ENCODE data around the gene RAMP3. TPM values are rescaled to one million over a fixed set of nuclear protein-coding genes. Genes with fewer than 3 reads are reported as not detected.

Gene RAMP3
- total RNA-seq, 2 experiments from 2014 or later, result not detected

- POLR2A ChIA-PET, result interaction anchor here (0.7 kb wide), 1 partner anchor 67 kb away, joined by 3 read pairs; no protein-coding TSS in a partner anchor
- Mint-ChIP-seq H3K27ac (no peak overlapping the region), H3K27me3 (peaks cover 22% of the 10 kb centered on the region), H3K4me3 (no peak overlapping the region), H3K36me3 (ENCODE audit: low read depth) (no peaks in the 10 kb centered on the region), H3K9me3 (peaks cover 3% of the 10 kb centered on the region), H3K4me1 (ENCODE audit: low read depth) (no peaks in the 10 kb centered on the region)
- intact Hi-C loops (cut with micrococcal nuclease), result no loop called here
- CTCF ChIA-PET, result no interaction called here
- ATAC-seq, result no peak
- no peak for TF ChIP-seq CTCF (IDR thresholded peaks at IDR 0.05)
- DNase-seq, result no peak
Measured at GRCh38 chr7:45189151-45189970, 31.8 kb downstream of the RAMP3 start.

- no peak for TF ChIP-seq CTCF (IDR thresholded peaks at IDR 0.05)
- peaks cover 6% of the 10 kb centered on the region for H3K4me1 Mint-ChIP-seq (ENCODE audit: low read depth)
- no peak for DNase-seq
- intact Hi-C loops (cut with micrococcal nuclease), result no loop called here
- ChIA-PET CTCF (no interaction called here), POLR2A (interaction anchor here (0.7 kb wide), 1 partner anchor 66 kb away, joined by 3 read pairs; no protein-coding TSS in a partner anchor)
- no peak overlapping the region for H3K27ac Mint-ChIP-seq
- peaks cover 3% of the 10 kb centered on the region for H3K9me3 Mint-ChIP-seq
- ATAC-seq, result no peak
- no peaks in the 10 kb centered on the region for H3K36me3 Mint-ChIP-seq (ENCODE audit: low read depth)
- peaks cover 32% of the 10 kb centered on the region for H3K27me3 Mint-ChIP-seq
- no peak overlapping the region for H3K4me3 Mint-ChIP-seq
Measured at GRCh38 chr7:45190406-45191165, 33.0 kb downstream of the RAMP3 start.

GRCh38 chr7:45191396-45191795, 33.8 kb downstream of the RAMP3 start:
- CTCF ChIA-PET, result no interaction called here
- DNase-seq, result no peak

GRCh38 chr7:45192621-45193041, 35.0 kb downstream of the RAMP3 start:
- peaks cover 3% of the 10 kb centered on the region for H3K9me3 Mint-ChIP-seq
- no peak overlapping the region for H3K4me3 Mint-ChIP-seq
- TF ChIP-seq CTCF (IDR thresholded peaks at IDR 0.05), result no peak
- DNase-seq (peak; percentile 21), ATAC-seq (no peak)
- H3K27me3 Mint-ChIP-seq, result peaks cover 38% of the 10 kb centered on the region
- POLR2A ChIA-PET, result no interaction called here
- H3K27ac Mint-ChIP-seq, result no peak overlapping the region
- H3K4me1 Mint-ChIP-seq (ENCODE audit: low read depth), result peaks cover 26% of the 10 kb centered on the region
- no peaks in the 10 kb centered on the region for H3K36me3 Mint-ChIP-seq (ENCODE audit: low read depth)
- intact Hi-C loops (cut with micrococcal nuclease), result no loop called here
- CTCF ChIA-PET, result no interaction called here

More at GRCh38 chr7:45191396-45191795, 33.8 kb downstream of the RAMP3 start:
- Mint-ChIP-seq H3K36me3 (ENCODE audit: low read depth) (no peaks in the 10 kb centered on the region), H3K27me3 (peaks cover 33% of the 10 kb centered on the region), H3K4me3 (no peak overlapping the region), H3K9me3 (peaks cover 3% of the 10 kb centered on the region), H3K4me1 (ENCODE audit: low read depth) (peaks cover 15% of the 10 kb centered on the region), H3K27ac (no peak overlapping the region)
- intact Hi-C loops (cut with micrococcal nuclease), result no loop called here
- ATAC-seq, result no peak
- POLR2A ChIA-PET, result no interaction called here
- no peak for TF ChIP-seq CTCF (IDR thresholded peaks at IDR 0.05)

- peaks cover 42% of the 10 kb centered on the region for H3K27me3 Mint-ChIP-seq
- H3K9me3 Mint-ChIP-seq, result peaks cover 3% of the 10 kb centered on the region
- no peak overlapping the region for H3K4me3 Mint-ChIP-seq
- H3K4me1 Mint-ChIP-seq (ENCODE audit: low read depth), result peaks cover 30% of the 10 kb centered on the region
- no peak for TF ChIP-seq CTCF (IDR thresholded peaks at IDR 0.05)
- intact Hi-C loops (cut with micrococcal nuclease), result no loop called here
- no peak for DNase-seq
- H3K27ac Mint-ChIP-seq, result no peak overlapping the region
- ATAC-seq, result no peak
- CTCF ChIA-PET, result interaction anchor here (0.8 to 3.9 kb wide), 2 partner anchors 13 to 66 kb away, joined by 3 to 16 read pairs; no protein-coding TSS in a partner anchor
- H3K36me3 Mint-ChIP-seq (ENCODE audit: low read depth), result no peaks in the 10 kb centered on the region
- POLR2A ChIA-PET, result no interaction called here
Measured at GRCh38 chr7:45193828-45194227, 36.2 kb downstream of the RAMP3 start.

Measured in activated CD8-positive, alpha-beta T cell treated with anti-CD3 and anti-CD28 coated beads for 36 hours (primary cell).